ENCODE data around the gene REV3L. TPM values are rescaled to one million over a fixed set of nuclear protein-coding genes. Genes with fewer than 3 reads are reported as not detected.

REV3L gene, protein sequence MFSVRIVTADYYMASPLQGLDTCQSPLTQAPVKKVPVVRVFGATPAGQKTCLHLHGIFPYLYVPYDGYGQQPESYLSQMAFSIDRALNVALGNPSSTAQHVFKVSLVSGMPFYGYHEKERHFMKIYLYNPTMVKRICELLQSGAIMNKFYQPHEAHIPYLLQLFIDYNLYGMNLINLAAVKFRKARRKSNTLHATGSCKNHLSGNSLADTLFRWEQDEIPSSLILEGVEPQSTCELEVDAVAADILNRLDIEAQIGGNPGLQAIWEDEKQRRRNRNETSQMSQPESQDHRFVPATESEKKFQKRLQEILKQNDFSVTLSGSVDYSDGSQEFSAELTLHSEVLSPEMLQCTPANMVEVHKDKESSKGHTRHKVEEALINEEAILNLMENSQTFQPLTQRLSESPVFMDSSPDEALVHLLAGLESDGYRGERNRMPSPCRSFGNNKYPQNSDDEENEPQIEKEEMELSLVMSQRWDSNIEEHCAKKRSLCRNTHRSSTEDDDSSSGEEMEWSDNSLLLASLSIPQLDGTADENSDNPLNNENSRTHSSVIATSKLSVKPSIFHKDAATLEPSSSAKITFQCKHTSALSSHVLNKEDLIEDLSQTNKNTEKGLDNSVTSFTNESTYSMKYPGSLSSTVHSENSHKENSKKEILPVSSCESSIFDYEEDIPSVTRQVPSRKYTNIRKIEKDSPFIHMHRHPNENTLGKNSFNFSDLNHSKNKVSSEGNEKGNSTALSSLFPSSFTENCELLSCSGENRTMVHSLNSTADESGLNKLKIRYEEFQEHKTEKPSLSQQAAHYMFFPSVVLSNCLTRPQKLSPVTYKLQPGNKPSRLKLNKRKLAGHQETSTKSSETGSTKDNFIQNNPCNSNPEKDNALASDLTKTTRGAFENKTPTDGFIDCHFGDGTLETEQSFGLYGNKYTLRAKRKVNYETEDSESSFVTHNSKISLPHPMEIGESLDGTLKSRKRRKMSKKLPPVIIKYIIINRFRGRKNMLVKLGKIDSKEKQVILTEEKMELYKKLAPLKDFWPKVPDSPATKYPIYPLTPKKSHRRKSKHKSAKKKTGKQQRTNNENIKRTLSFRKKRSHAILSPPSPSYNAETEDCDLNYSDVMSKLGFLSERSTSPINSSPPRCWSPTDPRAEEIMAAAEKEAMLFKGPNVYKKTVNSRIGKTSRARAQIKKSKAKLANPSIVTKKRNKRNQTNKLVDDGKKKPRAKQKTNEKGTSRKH (N-terminal part only)
- total RNA-seq: 125 and 184 TPM in 2 replicates

DNA sequence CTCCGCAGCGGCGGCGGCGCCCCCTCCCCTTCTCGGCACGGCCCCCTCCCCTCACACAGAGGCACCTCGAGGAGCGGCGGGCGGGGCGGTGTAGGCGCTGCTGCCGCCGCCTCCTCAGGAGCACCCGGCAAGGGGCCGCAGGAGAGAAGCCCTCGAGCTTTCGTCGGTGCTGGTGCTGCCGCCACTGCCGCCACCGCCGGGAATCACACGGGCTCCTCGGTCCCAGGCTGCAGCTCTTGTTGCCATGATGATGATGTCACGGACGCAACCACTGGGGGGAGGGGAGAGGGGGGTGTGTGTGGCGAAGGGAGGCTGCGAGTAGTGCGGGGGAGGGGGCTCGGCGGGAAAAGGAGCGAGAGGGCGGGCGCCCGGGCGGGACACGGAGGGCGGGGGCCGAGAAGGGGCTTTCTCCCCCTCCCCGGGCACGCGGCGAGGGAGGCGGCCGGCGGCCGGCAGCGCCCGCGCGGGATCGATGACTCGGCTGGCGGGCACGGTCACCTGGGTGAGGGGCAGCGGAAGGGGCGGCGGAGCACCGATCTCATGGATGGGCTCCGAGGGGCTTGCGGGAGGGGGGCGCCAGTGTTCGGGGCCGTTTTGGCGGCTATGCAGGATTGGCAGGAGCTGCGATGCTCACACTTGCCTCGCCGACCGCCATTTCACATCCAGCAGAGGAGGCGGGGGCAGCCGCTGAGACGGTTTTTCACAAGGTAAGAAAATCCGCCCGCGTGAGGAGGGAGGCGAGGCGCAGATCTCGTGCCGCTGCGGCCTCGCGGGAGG lies at the start of gene REV3L:
TSS of gene REV3L (minus strand) at position 260 of the 777 bp plus-strand sequence. CDS start 330 bp downstream, outside the sequence.

Other genes with a start within 250 kb of the REV3L start
- gene TRAF3IP2, start 122.7 kb upstream of the REV3L start, total RNA-seq: 29.2 and 34.6 TPM in 2 replicates

Data from smooth muscle cell of trachea (primary cell).